Lower leg skin (tissue), 3 donors: Measurements from ENCODE around the gene CLDN14.

Experiments used
- POLR2A ChIP-seq, 2 donors: fragments of 450-650 bp; IDR thresholded peaks; one replicate each; pipeline ENCODE4 v1.6.1; 2016 to 2017; ENCODE audit warnings: antibody characterized with exemption in 2 of 2, mild to moderate bottlenecking in 1 of 2, moderate library complexity in 1 of 2
- TF ChIP-seq, protein P1 (sequence below), 3 donors: fragments of 450-650 bp; IDR thresholded peaks; one replicate each; pipeline ENCODE4 v1.5.1; 2016; ENCODE audit warnings: antibody characterized with exemption in 3 of 3, mild to moderate bottlenecking in 3 of 3, moderate library complexity in 2 of 3

DNA sequence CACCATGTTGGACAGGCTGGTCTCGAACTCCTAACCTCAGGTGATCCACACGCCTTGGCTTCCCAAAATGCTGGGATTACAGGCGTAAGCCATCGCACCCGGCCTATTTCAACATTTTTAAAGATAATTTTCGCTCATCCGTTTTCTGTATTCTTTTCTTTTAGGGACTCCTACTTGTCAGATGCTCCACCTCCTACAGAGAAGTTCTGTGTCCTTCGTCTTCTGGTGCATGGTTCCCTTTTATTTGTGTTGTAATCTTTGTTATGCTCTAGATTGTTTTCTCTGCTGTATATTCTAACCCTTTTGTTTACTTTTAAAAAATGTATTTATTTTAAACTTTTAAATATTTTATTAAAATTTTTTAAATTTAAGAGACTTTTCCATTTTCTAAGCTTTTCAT is 28.4 kb downstream of the CLDN14 start:
- TF ChIP-seq, protein P1, sequence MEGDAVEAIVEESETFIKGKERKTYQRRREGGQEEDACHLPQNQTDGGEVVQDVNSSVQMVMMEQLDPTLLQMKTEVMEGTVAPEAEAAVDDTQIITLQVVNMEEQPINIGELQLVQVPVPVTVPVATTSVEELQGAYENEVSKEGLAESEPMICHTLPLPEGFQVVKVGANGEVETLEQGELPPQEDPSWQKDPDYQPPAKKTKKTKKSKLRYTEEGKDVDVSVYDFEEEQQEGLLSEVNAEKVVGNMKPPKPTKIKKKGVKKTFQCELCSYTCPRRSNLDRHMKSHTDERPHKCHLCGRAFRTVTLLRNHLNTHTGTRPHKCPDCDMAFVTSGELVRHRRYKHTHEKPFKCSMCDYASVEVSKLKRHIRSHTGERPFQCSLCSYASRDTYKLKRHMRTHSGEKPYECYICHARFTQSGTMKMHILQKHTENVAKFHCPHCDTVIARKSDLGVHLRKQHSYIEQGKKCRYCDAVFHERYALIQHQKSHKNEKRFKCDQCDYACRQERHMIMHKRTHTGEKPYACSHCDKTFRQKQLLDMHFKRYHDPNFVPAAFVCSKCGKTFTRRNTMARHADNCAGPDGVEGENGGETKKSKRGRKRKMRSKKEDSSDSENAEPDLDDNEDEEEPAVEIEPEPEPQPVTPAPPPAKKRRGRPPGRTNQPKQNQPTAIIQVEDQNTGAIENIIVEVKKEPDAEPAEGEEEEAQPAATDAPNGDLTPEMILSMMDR (IDR thresholded peaks at IDR 0.05): no peak
- no peak for TF ChIP-seq POLR2A (IDR thresholded peaks at IDR 0.05)
